GM10266 (cell line): ENCODE measurements around the gene DNAL4.

Experiments
- DNase-seq: peaks from one replicate; pipeline ENCODE4 v3.0.0; 2012; ENCODE audit errors: extremely low spot score
- TF ChIP-seq, protein P1 (sequence below): IDR thresholded peaks from 2 replicates; pipeline ENCODE4 v1.5.1; 2012; ENCODE audit warnings: mild to moderate bottlenecking, low read depth; ENCODE audit not compliant: control insufficient read depth, insufficient read depth; ENCODE audit errors: missing control alignments

The DNAL4 gene

DNA sequence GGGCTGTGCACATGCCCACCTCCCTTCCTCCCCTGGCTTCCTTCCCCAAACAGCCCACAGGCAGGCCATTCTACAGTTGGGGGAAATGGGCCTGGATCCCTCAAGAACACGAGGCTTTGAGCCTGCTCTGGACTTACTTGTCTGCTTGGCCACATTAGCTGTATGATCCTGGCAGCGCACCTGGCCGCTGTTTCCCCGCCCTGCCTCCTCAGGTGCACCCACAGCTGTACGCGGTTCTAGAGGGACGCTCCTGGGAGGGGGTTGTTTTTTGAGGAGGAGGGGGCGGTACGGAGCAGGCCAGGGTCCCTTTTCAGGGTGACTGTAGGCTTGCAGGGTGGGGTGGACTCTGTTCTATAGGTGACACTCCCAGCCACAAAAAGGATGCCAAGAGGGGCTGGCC lies 26.6 kb downstream of the DNAL4 start:
- TF ChIP-seq, protein P1, sequence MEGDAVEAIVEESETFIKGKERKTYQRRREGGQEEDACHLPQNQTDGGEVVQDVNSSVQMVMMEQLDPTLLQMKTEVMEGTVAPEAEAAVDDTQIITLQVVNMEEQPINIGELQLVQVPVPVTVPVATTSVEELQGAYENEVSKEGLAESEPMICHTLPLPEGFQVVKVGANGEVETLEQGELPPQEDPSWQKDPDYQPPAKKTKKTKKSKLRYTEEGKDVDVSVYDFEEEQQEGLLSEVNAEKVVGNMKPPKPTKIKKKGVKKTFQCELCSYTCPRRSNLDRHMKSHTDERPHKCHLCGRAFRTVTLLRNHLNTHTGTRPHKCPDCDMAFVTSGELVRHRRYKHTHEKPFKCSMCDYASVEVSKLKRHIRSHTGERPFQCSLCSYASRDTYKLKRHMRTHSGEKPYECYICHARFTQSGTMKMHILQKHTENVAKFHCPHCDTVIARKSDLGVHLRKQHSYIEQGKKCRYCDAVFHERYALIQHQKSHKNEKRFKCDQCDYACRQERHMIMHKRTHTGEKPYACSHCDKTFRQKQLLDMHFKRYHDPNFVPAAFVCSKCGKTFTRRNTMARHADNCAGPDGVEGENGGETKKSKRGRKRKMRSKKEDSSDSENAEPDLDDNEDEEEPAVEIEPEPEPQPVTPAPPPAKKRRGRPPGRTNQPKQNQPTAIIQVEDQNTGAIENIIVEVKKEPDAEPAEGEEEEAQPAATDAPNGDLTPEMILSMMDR = no peak
- no peak for DNase-seq

DNA sequence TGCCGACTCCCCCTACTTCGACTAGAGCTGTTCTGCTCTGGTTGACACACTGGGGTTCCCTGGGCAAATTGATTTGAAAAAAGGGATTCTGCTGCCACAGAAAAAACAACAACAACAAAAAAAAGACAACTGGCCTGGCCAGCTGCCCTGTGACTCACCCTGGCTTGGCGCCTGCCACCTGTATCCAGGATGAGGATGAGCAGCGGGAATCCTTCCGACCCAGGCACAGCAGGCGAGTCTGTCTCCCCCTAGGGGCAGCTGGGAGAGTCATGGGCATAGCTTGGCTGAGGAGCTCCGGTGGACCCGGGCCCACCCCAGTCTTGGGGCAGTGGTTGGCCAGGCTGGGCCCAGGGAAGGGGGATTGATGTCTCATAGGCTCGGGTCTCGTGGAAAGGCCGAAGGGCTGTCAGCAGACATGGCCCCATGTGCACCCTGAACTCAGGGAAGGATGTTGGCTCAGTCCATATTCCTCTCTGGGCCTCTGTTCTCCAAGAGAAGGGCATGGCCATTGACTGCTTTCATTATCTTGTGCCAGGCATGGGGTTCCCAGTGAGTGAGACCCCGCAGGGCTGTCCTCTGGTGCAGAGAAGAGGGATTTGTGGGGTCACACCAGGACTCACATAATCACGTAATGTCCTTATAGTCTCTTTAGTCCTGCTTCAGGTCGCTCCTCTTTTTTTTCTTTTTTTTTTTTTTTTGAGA lies 27.7 kb downstream of the DNAL4 start:
- TF ChIP-seq, protein P1 = peak; percentile 61
- no peak for DNase-seq

DNA sequence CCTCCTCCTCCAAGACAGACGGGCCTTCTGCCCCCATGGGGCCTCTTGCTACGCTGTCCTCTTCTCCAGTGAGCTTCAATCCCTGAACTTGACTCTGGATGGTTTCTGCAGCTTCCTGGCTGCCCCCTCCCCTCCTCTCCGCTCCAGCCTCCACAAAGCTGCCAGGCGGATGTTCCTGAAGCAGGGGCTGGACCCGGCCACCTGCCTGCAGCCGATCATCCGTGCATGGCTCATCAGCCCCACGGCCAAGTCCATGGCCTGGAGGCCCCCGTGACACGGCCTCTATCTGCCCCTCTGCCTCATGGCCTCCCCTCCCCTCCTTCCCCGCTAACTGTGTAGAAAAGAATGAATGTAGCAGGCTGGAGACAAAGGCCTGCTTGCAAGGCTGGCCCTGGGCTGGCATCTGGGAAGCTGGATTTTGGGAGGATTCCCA lies 31.4 kb downstream of the DNAL4 start:
- TF ChIP-seq, protein P1 = no peak
- no peak for DNase-seq

DNA sequence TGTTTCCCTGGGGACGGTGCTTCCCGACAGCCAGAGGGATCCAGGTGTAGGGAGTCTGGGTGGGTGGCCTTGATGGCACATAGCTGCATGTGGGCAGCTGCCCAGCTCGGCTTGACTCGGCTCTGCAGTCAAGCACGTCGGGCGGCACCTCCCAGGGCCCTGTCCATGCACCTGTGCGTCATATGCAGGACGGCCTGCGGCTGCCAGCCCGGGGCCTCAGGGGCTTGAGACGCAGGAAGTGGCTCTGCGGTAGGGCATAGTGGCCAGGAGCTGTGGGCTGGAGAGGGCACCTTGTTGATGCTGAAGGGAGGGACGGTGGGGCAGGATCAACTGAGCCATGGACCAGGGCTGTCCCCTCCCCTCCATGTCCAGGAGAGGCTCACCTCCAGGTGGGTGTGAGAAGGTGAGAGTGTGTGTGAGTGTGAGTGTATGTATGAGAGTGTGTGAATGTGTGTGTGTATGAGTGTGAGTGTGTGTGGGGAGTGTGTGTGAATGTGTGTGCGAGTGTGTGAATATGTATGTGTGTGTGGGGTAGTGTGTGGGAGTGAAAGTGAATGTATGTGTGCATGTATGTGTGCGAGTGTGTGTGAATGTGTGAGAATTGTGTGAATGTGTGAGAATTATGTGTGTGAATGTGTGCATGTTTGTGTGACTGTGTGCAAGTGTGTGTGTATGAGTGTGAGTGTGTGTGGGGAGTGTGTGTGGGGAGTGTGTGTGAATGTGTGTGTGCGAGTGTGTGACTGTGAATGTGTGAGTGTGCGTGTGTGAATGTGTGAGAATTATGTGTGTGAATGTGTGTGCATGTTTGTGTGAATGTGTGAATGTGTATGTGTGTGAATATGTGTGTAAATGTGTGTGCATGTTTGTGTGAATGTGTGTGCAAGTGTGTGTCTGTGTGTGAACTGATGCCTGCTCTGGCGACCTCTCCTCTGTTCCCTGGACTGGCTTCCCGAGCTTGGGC lies 32.5 kb downstream of the DNAL4 start:
- DNase-seq = no peak
- TF ChIP-seq, protein P1 = no peak

DNA sequence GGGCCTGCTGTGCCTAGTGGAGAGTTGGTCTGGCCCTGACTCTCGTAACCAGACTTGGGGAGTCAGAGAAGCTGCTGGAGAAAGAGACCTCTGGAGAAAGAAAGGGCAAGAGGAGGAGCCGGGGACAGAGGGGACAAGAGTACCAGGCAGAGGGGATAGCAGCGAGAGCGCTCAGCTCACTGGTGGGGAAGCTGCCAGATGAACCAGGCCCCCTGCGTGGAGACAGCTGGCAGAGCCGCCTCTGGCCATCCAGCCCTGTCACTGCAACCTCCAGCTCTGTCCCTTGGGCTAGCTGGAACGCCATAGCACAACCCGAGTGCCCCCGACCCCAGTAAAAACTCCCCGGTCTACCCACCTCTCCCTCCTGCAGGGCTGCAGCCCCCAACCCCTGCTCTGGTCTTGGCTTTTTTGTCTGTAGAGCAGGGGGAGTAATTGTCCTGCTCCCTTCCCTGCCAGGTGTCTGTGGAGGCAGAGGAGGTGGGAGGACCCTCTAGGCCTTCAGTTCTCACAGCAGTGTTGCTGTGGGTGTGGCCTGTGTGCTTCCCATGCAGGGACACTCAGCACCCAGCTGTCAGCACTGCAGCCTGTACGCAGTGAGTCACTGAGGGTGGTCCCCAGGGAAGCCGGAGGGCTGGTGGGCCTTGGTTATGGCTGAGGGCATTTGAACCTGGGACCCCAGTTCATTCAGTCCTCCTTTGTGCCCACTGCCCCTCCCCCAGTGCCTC lies 33.3 kb downstream of the DNAL4 start:
- TF ChIP-seq, protein P1 = no peak
- DNase-seq = no peak

DNA sequence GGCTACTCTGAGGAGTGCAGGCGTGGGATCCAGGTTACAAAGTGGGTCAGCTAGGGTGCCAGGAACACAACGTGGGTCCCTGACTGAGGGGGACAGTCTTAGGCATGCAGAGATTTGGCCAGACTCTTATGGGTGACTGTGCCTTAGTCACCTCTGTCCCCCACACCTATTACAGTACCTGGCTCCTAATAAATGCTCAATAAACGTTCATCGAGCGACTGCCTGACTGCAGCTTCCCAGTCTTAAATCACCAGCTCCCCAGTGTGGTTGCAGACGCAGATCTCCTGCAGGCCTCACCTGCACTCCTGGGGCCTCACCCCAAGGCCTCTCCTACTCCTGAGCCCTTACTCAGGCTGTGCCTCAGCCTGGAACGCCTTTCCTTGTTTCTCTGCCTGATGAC lies 34.9 kb downstream of the DNAL4 start:
- DNase-seq = no peak
- TF ChIP-seq, protein P1 = no peak
